GM21423 (cell line): Measurements from ENCODE around the gene LAPTM5.
"Not testable (repeated sequence)": the region's sequence is repeated elsewhere in the genome, so short reads cannot be mapped to it uniquely, and the experiment has no call there.

Source experiments
- ATAC-seq: cut with Tn5 transposase; IDR thresholded peaks from one replicate; pipeline ENCODE4 v1.9.1; 2021; ENCODE audit warnings: mild to moderate bottlenecking, moderate library complexity; ENCODE audit not compliant: unreplicated experiment

LAPTM5 gene, protein sequence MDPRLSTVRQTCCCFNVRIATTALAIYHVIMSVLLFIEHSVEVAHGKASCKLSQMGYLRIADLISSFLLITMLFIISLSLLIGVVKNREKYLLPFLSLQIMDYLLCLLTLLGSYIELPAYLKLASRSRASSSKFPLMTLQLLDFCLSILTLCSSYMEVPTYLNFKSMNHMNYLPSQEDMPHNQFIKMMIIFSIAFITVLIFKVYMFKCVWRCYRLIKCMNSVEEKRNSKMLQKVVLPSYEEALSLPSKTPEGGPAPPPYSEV

DNA sequence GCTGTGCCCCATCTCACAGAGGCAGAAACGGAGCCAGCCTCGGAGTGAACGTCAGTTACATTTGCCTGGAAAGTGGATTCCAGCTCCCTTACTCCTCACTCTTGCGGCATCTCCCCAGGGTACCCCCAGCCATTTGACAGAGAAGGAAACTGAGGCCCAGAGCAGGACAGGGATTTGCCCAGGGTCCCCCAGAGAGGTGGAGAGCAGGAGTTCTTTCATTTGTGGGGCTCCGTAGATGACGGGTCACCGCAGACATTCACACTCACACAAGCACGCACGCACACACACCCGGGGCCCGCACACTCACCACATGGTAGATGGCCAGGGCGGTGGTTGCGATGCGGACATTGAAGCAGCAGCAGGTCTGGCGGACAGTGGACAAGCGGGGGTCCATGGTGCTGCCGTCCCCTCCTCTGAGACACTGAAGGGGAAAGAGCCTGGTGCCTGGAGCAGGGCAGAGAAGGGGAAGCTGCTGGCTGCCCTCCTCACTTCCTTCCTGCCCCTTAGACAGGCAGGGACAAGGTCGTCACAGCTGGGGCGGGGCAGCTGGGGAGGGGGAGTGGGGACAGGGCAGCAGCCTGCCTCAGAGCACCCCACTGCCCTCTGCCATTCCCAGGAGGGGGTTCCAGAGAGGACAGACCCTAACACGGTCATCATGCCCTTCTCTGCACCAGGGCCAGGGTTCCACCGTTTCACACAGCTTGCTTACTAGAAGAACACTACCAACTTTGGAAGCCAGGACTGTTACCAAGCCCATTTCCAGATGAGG is at the start of gene LAPTM5:
LAPTM5 (minus strand) TSS at position 423 of the 769 bp plus-strand sequence; CDS start at position 394, 29 bp downstream.
- ATAC-seq, result no peak

GRCh38 chr1:30806381-30807317 is 49.1 kb upstream of the LAPTM5 start:
- ATAC-seq, result no peak

DNA sequence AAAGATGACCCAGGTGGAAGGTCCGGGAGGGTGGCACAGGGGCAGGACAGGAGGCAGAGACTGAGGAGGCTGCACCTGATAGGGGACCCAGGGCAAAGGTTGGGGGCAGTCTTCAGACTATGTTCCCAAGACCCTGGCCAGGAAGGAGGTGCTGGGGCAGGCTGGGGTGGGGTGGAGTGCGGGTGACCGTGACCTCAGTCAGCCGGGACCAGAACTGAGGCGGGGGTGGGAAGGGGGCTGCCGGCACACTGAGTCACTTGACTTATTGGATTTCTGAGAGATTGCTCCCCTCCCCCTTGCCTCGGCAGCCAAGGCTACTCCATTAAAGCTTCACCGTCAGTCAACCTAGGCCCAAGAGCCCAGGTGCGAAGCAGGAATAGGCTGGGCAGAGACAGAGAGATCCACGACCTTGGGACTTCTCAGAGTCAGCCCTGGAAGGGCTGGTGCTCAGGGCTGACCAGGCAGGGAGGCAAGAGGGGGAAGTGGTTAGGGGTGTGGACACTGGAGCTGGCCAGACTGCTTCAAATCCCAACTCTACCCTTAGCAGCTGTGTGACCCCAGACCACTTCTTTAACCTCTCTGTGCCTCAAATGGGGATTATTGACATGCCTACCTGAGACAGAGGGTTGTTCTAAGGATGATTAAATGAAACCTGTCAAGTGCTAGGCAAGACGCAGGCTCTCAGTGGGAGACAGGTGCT is 47.9 kb upstream of the LAPTM5 start:
- no peak for ATAC-seq

GRCh38 chr1:30804822-30805221 is 47.2 kb upstream of the LAPTM5 start:
- no peak for ATAC-seq

- ATAC-seq, result no peak
Observed at GRCh38 chr1:30804352-30804751, 46.8 kb upstream of the LAPTM5 start.

DNA sequence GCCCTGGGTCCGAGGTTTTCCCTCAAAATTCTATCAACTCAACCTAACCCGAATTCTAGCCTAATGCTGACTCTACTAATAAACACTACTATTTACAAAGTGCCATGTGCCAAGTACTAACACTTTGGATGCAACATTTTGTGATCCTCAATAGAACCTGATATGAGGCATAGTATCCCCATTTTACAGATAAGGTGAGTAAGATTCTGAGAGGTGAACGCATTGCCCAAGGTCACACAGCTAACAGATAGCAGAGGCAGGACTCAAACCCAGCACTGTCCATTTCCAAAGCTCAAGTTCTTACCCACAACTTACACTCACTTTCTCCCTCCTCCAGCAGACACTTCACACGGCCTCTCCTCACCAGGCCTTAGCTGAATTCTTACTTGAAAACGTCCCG is 46.0 kb upstream of the LAPTM5 start:
- no peak for ATAC-seq

DNA sequence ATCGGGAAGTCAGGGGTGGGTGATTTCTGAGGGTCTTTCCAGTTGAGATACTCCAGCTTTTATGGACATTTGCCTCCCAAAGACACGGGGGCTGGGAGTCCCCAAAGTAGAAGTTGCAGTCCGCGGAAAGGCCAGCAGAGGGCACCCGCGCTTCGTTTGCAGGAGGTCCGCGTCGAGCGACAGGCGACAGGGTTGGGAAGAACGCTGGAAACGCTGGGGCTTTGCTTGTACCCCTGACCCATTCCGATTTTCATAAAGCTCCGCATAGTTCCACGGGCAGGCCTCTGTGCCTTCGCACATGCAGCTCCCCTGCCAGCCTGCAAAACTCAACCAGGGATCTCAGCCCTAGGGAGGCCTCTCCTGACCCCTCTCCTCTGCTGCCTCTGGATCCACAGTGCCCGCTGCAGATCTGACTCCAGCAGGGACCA is 44.2 kb upstream of the LAPTM5 start:
- no peak for ATAC-seq

DNA sequence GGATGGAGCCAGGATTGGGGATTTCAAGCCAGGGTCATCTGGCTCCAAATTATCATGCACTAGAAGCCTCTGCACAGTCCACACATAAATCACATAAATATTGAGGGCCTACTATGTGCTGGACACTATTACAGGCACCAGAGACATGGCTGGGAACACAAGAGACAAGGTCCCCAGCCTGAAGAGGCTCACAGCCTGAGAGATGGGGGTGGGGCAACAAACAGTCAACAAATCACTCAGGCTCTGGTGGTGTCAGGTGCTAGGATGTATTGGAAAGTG is 41.6 kb upstream of the LAPTM5 start:
- ATAC-seq, result no peak

GRCh38 chr1:30798389-30799232 is 41.0 kb upstream of the LAPTM5 start:
- ATAC-seq, result no peak

GRCh38 chr1:30795026-30795425 is 37.5 kb upstream of the LAPTM5 start:
- ATAC-seq, result no peak

DNA sequence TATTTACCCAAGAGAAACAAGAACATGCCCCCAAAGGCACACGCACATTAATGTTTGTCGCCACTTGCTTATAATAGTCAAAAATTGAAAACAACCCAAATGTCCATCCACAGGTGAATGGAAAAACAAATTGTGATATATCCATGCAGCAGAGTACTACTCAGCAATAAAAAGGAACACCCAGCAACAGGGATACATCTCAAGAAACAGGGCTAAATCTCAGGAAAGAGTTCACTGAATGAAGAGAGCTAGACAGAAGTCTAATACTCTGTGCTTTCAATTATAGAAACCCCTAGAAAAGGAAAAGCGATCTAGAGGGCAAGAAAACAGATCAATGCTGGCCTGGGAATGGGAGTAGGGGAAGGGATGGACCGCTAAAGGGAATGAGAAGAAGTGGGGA is 36.7 kb upstream of the LAPTM5 start:
- ATAC-seq, result no peak

GRCh38 chr1:30793209-30793608 is 35.6 kb upstream of the LAPTM5 start:
- ATAC-seq, result no peak

GRCh38 chr1:30791868-30792267 is 34.3 kb upstream of the LAPTM5 start:
- ATAC-seq, result no peak

DNA sequence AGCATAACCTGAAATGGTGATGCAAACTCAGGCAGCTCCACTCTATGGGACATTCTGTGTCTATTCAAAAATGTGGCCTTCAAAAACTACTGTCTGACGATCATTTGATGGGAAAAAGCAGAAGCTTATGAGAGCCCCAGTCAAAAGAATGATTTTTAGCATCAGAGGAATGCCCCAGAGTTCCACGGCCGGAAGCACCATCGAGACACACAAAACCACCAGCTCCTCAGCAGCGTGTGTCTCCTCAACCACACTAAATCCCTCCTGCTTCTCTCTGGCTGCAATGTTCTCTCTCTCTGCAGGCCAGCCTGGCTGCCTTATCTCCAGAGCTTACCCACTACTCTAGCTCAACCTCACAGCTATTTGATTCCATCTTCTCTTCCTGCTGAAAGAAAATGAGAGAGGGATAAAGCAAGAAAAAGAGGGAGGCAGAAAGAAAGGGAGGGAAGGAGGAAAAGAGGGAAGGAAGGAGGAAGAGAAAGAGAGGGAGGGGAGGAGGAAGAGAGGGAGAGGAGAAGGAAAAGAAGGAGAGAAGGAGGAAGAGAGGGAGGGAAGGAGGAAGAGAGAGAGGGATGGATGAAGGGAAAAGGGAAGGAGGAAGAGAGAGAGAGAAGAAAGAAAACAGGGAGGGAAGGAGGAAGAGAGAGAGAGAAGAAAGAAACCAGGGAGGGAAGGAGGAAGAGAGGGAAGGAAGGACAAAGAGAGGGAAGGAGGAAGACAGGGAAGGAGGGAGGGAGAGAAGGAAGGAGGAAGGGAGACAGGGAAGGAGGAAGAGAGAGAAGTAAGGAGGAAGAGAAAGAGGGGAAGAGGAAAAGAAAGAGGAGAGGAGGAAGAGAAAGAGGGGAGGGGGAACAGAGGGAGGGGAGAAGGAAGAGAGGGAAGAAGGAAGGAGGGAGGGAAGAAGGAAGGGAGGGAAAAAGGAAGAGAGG is 33.5 kb upstream of the LAPTM5 start:
- no peak for ATAC-seq

DNA sequence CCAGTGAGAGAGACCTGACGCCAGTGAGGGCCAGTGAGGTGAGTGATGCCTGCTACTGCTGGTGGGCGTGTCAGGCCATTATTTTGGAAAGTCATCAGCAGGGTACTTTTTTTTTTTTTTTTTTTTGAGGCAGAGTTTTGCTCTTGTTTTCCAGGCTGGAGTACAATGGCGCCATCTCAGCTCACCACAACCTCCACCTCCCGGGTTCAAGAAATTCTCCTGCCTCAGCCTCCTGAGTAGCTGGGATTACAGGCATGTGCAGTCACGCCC is 32.6 kb upstream of the LAPTM5 start:
- ATAC-seq, result not testable (repeated sequence)

GRCh38 chr1:30789388-30790255 is 32.0 kb upstream of the LAPTM5 start:
- no peak for ATAC-seq

DNA sequence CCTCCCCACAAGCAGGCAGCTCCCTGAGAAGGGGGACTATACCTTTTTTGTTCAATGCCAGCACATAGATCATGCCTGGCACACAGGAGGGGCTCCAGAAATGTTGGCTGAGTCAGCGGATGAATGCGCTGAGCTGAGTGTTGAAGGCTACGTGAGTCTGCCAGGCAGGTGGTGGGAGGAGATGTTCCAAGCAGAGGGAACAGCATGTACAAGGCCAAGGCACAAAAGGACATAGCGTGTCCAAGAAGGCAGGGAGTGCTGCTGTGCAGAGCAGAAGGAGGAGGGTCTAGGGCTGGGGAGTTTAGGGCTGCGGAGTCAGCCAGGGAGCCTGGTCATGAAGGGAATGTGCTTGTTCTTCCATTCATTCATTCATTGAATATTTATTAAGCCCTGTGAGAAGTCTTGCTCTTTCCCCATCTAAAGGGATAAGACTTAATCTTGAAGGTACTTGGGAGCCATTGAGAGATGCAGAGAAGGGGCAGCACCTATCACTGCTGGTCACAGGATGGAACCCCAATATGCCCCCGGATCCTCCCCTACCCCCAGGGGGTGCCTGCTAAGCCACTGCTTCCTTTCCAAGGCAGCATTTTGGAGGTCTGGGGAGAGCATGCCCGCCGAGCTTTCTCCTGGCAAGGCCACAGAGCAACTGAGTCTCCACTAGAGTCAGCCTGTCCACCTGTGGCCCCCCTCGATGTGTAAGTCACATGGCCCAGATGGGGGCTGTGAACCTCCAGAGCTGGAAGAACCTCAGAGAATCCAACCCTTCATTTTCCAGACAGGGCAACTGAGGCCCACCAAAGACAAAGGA is 31.2 kb upstream of the LAPTM5 start:
- ATAC-seq, result no peak
